HepG2 (cell line): ENCODE measurements around the gene ZDHHC8. TPM values are rescaled to one million over a fixed set of nuclear protein-coding genes. Genes with fewer than 3 reads are reported as not detected.

Experiments used
- ATAC-seq: fragments of 200-7000 bp; cut with Tn5 transposase; 3 replicates; pipeline ENCODE4 v1.9.1; 2020; ENCODE audit warnings: mild to moderate bottlenecking, moderate library complexity
- BruUV-seq: library from RNA; stranded (reverse); fragments of 400-500 nt; replicated peaks from 2 replicates; lab custom pipeline; 2021; lab: Mats Ljungman, UMichigan
- CTCF ChIA-PET: fragments of 300-600 bp; formaldehyde crosslinking; extraction: SDS; loops from one replicate; lab custom pipeline; 2021; ENCODE audit warnings: low total read pairs, inconsistent platforms, low intra/inter-chr PET ratio; lab: Yijun Ruan, JAX
- POLR2A ChIA-PET: fragments of 350-600 bp; sonication (Branson Sonifier 250); formaldehyde crosslinking; loops from one replicate; lab custom pipeline; 2020; ENCODE audit warnings: antibody characterized with exemption, inconsistent platforms; lab: Yijun Ruan, JAX
- DNase-seq: peaks from one replicate; pipeline ENCODE4 v3.0.0-alpha.2; 2015; ENCODE audit warnings: low spot score
- FAIRE-seq: peaks from 3 replicates; lab custom pipeline; 2011; peaks lifted over from hg19 to GRCh38; lab: Jason Lieb, UNC
- H2AFZ ChIP-seq: one replicate; pipeline ENCODE4 v1.6.1; 2011; ENCODE audit warnings: low read length, inconsistent platforms
- H3K27ac ChIP-seq: fragments of 300-600 bp; 3 replicates; pipeline ENCODE4 v1.8.0; 2011; ENCODE audit warnings: mixed run types, mild to moderate bottlenecking, mixed read lengths, low read length, inconsistent platforms; ENCODE audit not compliant: insufficient read depth; ENCODE audit errors: extremely low read length
- H3K27me3 ChIP-seq, 2 experiments: fragments of 200-600 bp in 1 of 2; 2 replicates in 1 of 2; 3 replicates in 1 of 2; pipeline versions ENCODE4 v1.6.0 to v1.8.0; 2011; ENCODE audit warnings: low read length in 2 of 2, mild to moderate bottlenecking in 2 of 2, moderate library complexity in 2 of 2, inconsistent platforms in 1 of 2; ENCODE audit not compliant: insufficient read depth in 2 of 2, control insufficient read depth in 1 of 2
- H3K36me3 ChIP-seq, 2 experiments: fragments of 200-600 bp in 1 of 2; replicated peaks in 1 of 2; 2 replicates in 1 of 2; 3 replicates in 1 of 2; pipeline versions ENCODE4 v1.5.1 to v1.8.0; 2011; ENCODE audit warnings: low read length in 2 of 2, inconsistent platforms in 1 of 2; ENCODE audit not compliant: insufficient read depth in 2 of 2, control insufficient read depth in 1 of 2
- H3K4me1 ChIP-seq: 2 replicates; pipeline ENCODE4 v1.5.1; 2012; ENCODE audit warnings: low read length, inconsistent platforms; ENCODE audit not compliant: insufficient read depth
- H3K4me2 ChIP-seq: 2 replicates; pipeline ENCODE4 v1.6.0; 2011; ENCODE audit warnings: low read depth, low read length, inconsistent platforms
- H3K4me3 ChIP-seq, 3 experiments: fragments of 200-600 bp in 1 of 3; sonication (generic), shearing (Covaris generic) in 1 of 3; replicated peaks in 1 of 3; 2 replicates each; pipeline ENCODE4 v1.5.1; 2011 to 2016; ENCODE audit warnings: low read length in 3 of 3, inconsistent platforms in 2 of 3, low read depth in 2 of 3, mild to moderate bottlenecking in 2 of 3, control low read depth in 1 of 3, mixed read lengths in 1 of 3; ENCODE audit not compliant: insufficient read depth in 1 of 3
- H3K79me2 ChIP-seq: one replicate; pipeline ENCODE4 v1.6.1; 2011; ENCODE audit warnings: low read length, inconsistent platforms; ENCODE audit not compliant: insufficient read depth
- H3K9ac ChIP-seq: 2 replicates; pipeline ENCODE4 v1.6.0; 2011; ENCODE audit warnings: mild to moderate bottlenecking, low read depth, low read length, inconsistent platforms; ENCODE audit not compliant: insufficient read depth
- H3K9me3 ChIP-seq: 2 replicates; pipeline ENCODE4 v1.5.1; 2012; ENCODE audit warnings: mild to moderate bottlenecking, low read length
- H4K20me1 ChIP-seq: 2 replicates; pipeline ENCODE4 v1.6.0; 2011; ENCODE audit warnings: inconsistent platforms, mild to moderate bottlenecking, low read length, moderate library complexity; ENCODE audit not compliant: insufficient read depth
- CHD2 ChIP-seq: IDR thresholded peaks from 2 replicates; pipeline ENCODE4 v1.6.1; 2011; ENCODE audit warnings: low read depth, low read length, improper control_type of control experiment
- CREM ChIP-seq, 2 experiments: sonication (generic) in 1 of 2; formaldehyde crosslinking in 1 of 2; IDR thresholded peaks; 2 replicates each; pipeline versions ENCODE4 v1.4.0 to v1.6.1; 2016 to 2020; ENCODE audit warnings: antibody characterized with exemption in 1 of 2, mild to moderate bottlenecking in 1 of 2, missing genetic modification reagents in 1 of 2
- NFRKB ChIP-seq: fragments of 450-650 bp; IDR thresholded peaks from 2 replicates; pipeline ENCODE4 v1.6.1; 2017
- PAF1 ChIP-seq: IDR thresholded peaks from 2 replicates; pipeline ENCODE4 v1.6.1; 2016; ENCODE audit warnings: missing genetic modification reagents, missing compliant biosample characterization
- RBAK ChIP-seq: sonication (generic); formaldehyde crosslinking; IDR thresholded peaks from 2 replicates; pipeline ENCODE4 v1.5.1; 2020; ENCODE audit warnings: mild to moderate bottlenecking, missing genetic modification reagents
- SETDB1 ChIP-seq: sonication (generic); formaldehyde crosslinking; IDR thresholded peaks from 2 replicates; pipeline ENCODE4 v1.5.1; 2020; ENCODE audit warnings: missing genetic modification reagents, mild to moderate bottlenecking, borderline replicate concordance
- ZKSCAN5 ChIP-seq: sonication (generic); formaldehyde crosslinking; IDR thresholded peaks from 2 replicates; pipeline ENCODE4 v1.5.1; 2020; ENCODE audit warnings: mild to moderate bottlenecking, missing genetic modification reagents
- ZNF431 ChIP-seq: sonication (generic); formaldehyde crosslinking; IDR thresholded peaks from 2 replicates; pipeline ENCODE4 v1.9.0; 2022; ENCODE audit warnings: missing genetic modification reagents, low read depth, mild to moderate bottlenecking, borderline replicate concordance
- ZNF570 ChIP-seq: sonication (generic); formaldehyde crosslinking; IDR thresholded peaks from 2 replicates; pipeline ENCODE4 v1.4.0; 2020; ENCODE audit warnings: mild to moderate bottlenecking, missing genetic modification reagents, borderline replicate concordance
- ZNF572 ChIP-seq: sonication (generic); formaldehyde crosslinking; IDR thresholded peaks from 2 replicates; pipeline ENCODE4 v1.5.1; 2020; ENCODE audit warnings: mild to moderate bottlenecking, missing genetic modification reagents
- ZSCAN22 ChIP-seq: sonication (generic); formaldehyde crosslinking; IDR thresholded peaks from 2 replicates; pipeline ENCODE4 v1.4.0; 2020; ENCODE audit warnings: mild to moderate bottlenecking, missing genetic modification reagents
- WGBS: methylation state at CpG from one replicate; pipeline ENCODE4 v1.1.6; 2017; ENCODE audit warnings: low lambda C conversion rate; 5-methylcytosine and 5-hydroxymethylcytosine counted together
- in situ Hi-C: cut with HindIII; loops from 2 replicates; pipeline ENCODE4 v1.10.0; 2017; ENCODE audit warnings: low pct_unique_long_range_greater_than_20kb; ENCODE audit not compliant: extremely low pct_ligation_motif_present
- intact Hi-C: fragments of 100-400 bp; cut with micrococcal nuclease; formaldehyde crosslinking; loops from one replicate; pipeline ENCODE4 v1.10.0; 2022; ENCODE audit not compliant: unreplicated experiment
- polyA plus RNA-seq, 8 experiments: library from polyadenylated mRNA; depleted of rRNA in 3 of 8; stranded (reverse) in 7 of 8; unstranded in 1 of 8; fragments of >200 nt; fragmentation: Illumina TruSeq in 4 of 8; extraction: Trizol in 4 of 8; gene quantifications; 2 replicates each; pipeline versions ENCODE4 v1.2.1 to v1.2.3, GENCODE V29; 2011 to 2016; ENCODE audit warnings: low read depth in 4 of 8, missing spikeins in 1 of 8, mixed read lengths in 1 of 8; ENCODE audit not compliant: insufficient read depth in 1 of 8
- total RNA-seq, 5 experiments: library from RNA; depleted of rRNA; stranded (reverse); fragments of >200 nt; fragmentation: Illumina TruSeq; extraction: Trizol; gene quantifications; 2 replicates each; pipeline ENCODE4 v1.2.3, GENCODE V29; 2016; ENCODE audit warnings: low read depth in 1 of 5

ZDHHC8 gene
- total and polyA plus RNA-seq, 2 of the 13 experiments (the other 11 are each of a cell fraction or from before 2014, with no cell fraction given), result 7.5 to 21.3 TPM

DNA sequence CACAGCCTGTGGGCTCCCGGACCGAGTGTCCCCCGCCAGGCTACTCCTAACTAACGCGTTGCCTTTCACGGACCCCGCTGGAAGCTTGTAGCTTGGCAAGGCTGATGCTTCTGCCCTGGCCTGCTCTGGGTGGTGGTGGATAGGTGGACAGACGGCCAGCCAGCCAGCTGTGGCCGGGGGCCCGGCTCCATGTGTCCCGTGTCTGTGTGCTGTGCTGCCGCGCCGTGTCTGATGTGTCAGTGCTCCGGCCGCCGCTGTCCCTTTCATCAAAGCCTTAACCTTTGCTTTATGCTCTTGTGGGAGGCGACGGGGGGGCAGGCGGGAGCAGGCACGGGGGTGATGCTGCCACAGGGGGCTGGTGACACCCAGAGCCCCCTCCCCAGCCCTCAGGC is 14.2 kb downstream of the ZDHHC8 start:
- Histone ChIP-seq H3K27ac (no peak overlapping the region), H3K36me3 (peaks cover 0 to 1% of the 10 kb centered on the region in 2 experiments; a peak in 1 of 5 replicates), H3K27me3 (no peaks in the 10 kb centered on the region), H3K4me1 (0 out of 2 replicates have a peak, but pooled peaks cover 12% of the 10 kb centered on the region), H3K4me2 (no peak overlapping the region), H3K4me3 (no peak overlapping the region), H4K20me1 (0 out of 2 replicates have a peak, but pooled peaks cover under 1% of the 10 kb centered on the region), H3K79me2 (no peaks in the 10 kb centered on the region), H2AFZ (no peak overlapping the region), H3K9ac (no peak overlapping the region), H3K9me3 (no peaks in the 10 kb centered on the region)
- no peak for FAIRE-seq
- no peak for ATAC-seq
- ChIA-PET CTCF (no interaction called here), POLR2A (no interaction called here)
- in situ Hi-C loops, result no loop called here
- no peak for DNase-seq
- no TSS peak for BruUV-seq
- intact Hi-C loops, result no loop called here
- 97% methylated on average over 11 of the region's 21 CpGs for WGBS
- no peak for TF ChIP-seq ZNF572 (CRISPR knock-in tag)
- TF ChIP-seq ZNF431 (CRISPR knock-in tag), result no peak
- no peak for TF ChIP-seq ZNF570 (CRISPR knock-in tag)
- TF ChIP-seq ZKSCAN5 (CRISPR knock-in tag), result no peak
- no peak for TF ChIP-seq NFRKB
- no peak for TF ChIP-seq CHD2
- no peak for TF ChIP-seq SETDB1 (CRISPR knock-in tag)
- TF ChIP-seq CREM (IDR thresholded peaks at IDR 0.05), result no peak
- TF ChIP-seq CREM (CRISPR knock-in tag; IDR thresholded peaks at IDR 0.05), result no peak
- TF ChIP-seq PAF1, result no peak
- TF ChIP-seq RBAK, result no peak
- TF ChIP-seq ZSCAN22 (CRISPR knock-in tag), result no peak
